Activated CD4-positive, alpha-beta T cell treated with anti-CD3 and anti-CD28 coated beads, Interleukin-2, amount 10 ng/mL, durations not matched to agents 7 days and 5 days (primary cell): Measurements from ENCODE around the gene IL20RB. TPM values are rescaled to one million over a fixed set of nuclear protein-coding genes. Genes with fewer than 3 reads are reported as not detected.
A peak's percentile ranks its signal among the peaks of the same experiment; 100 is the strongest.

Source experiments
- CTCF ChIA-PET: fragments of 350-600 bp; sonication (Branson Sonifier 250); formaldehyde crosslinking; loops from one replicate; lab custom pipeline; 2021; ENCODE audit warnings: antibody characterized with exemption; lab: Charles Lee
- POLR2A ChIA-PET: fragments of 350-600 bp; sonication (Branson Sonifier 250); formaldehyde crosslinking; loops from one replicate; lab custom pipeline; 2021; ENCODE audit warnings: antibody characterized with exemption; lab: Charles Lee
- DNase-seq: peaks from one replicate; pipeline ENCODE4 v3.0.0-alpha.2; 2020
- H3K27ac Mint-ChIP-seq: one replicate; pipeline ENCODE4 v1.8.0; 2021; ENCODE audit warnings: mild to moderate bottlenecking, moderate library complexity, mixed read lengths
- H3K27me3 Mint-ChIP-seq: one replicate; pipeline ENCODE4 v1.8.0; 2021; ENCODE audit warnings: mixed read lengths
- H3K36me3 Mint-ChIP-seq: one replicate; pipeline ENCODE4 v1.8.0; 2021; ENCODE audit warnings: low read depth, mixed read lengths
- H3K4me1 Mint-ChIP-seq: one replicate; pipeline ENCODE4 v1.8.0; 2021; ENCODE audit warnings: mixed read lengths
- H3K4me3 Mint-ChIP-seq: one replicate; pipeline ENCODE4 v1.8.0; 2021; ENCODE audit warnings: mild to moderate bottlenecking, moderate library complexity, mixed read lengths
- H3K9me3 Mint-ChIP-seq: one replicate; pipeline ENCODE4 v1.8.0; 2021; ENCODE audit warnings: mixed read lengths
- total RNA-seq, 2 experiments: library from RNA; stranded (reverse); gene quantifications; one replicate each; pipeline ENCODE4 v1.2.3, GENCODE V29; 2021

The IL20RB gene
- total RNA-seq, 2 experiments from 2014 or later, result 1.2 to 1.6 TPM

DNA sequence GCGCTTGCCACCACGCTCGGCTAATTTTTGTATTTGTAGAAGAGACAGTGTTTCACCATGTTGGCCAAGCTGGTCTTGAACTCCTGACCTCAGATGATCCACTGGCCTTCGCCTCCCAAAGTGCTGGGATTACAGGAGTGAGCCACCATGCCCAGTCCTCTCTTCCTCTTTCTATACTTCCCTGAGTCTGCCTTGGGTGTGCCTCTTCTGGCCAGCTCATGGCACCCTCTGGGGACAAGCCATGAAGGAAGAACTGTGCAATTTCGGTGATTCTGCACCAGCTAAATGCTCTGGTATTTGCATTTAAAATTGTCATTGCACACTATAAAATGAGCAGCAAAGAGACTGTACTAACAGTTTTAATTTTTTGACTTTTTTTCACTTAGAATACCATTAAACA is 66.6 kb downstream of the IL20RB start:
- no peak overlapping the region for H3K4me3 Mint-ChIP-seq
- H3K9me3 Mint-ChIP-seq, result no peaks in the 10 kb centered on the region
- DNase-seq, result no peak
- ChIA-PET POLR2A (no interaction called here), CTCF (interaction anchor here (0.6 to 1.1 kb wide), 4 partner anchors 9 to 179 kb away, joined by 3 read pairs; no protein-coding TSS in a partner anchor)
- no peak overlapping the region for H3K27ac Mint-ChIP-seq
- H3K27me3 Mint-ChIP-seq, result no peaks in the 10 kb centered on the region
- no peaks in the 10 kb centered on the region for H3K4me1 Mint-ChIP-seq
- H3K36me3 Mint-ChIP-seq, result no peaks in the 10 kb centered on the region

DNA sequence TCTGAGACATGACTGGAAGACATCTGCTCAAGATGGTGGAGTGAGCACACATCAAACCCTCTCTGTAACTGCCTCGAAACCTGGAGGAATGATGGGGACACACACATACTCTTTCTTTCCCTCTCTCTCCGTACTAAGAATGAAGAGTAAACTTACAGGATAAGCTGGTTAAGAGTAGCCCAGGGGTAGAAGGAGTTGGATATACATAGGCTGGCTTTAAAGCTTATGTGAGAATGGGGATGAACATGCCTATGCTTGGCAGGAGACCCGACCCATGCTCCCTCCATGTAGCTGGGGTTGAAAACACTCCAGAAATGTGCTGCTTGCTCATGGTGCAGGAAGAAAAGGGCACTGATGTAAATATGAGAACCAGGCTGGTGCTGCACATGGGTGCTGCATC is 68.9 kb downstream of the IL20RB start:
- no peak overlapping the region for H3K4me3 Mint-ChIP-seq
- H3K9me3 Mint-ChIP-seq, result no peaks in the 10 kb centered on the region
- no peaks in the 10 kb centered on the region for H3K4me1 Mint-ChIP-seq
- no peak for DNase-seq
- no peaks in the 10 kb centered on the region for H3K36me3 Mint-ChIP-seq
- ChIA-PET POLR2A (no interaction called here), CTCF (no interaction called here)
- no peak overlapping the region for H3K27ac Mint-ChIP-seq
- peaks cover 8% of the 10 kb centered on the region for H3K27me3 Mint-ChIP-seq

GRCh38 chr3:137032465-137033120 is 74.8 kb downstream of the IL20RB start:
- ChIA-PET CTCF (interaction anchor here (0.6 to 2.2 kb wide), 9 partner anchors 8 to 1324 kb away, joined by 3 to 8 read pairs (median 3); partner anchors contain the start of gene STAG1), POLR2A (no interaction called here)
- H3K4me3 Mint-ChIP-seq, result peak overlapping the region; percentile 52
- H3K4me1 Mint-ChIP-seq, result peaks cover 7% of the 10 kb centered on the region
- DNase-seq, result peak; percentile 84
- H3K36me3 Mint-ChIP-seq, result no peaks in the 10 kb centered on the region
- H3K27me3 Mint-ChIP-seq, result peaks cover 21% of the 10 kb centered on the region
- no peaks in the 10 kb centered on the region for H3K9me3 Mint-ChIP-seq
- H3K27ac Mint-ChIP-seq, result no peak overlapping the region

- DNase-seq, result no peak
- no peaks in the 10 kb centered on the region for H3K36me3 Mint-ChIP-seq
- CTCF ChIA-PET, result interaction anchor here (1.4 kb wide), 1 partner anchor 11 kb away, joined by 3 read pairs; no protein-coding TSS in a partner anchor
- POLR2A ChIA-PET, result no interaction called here
- H3K4me1 Mint-ChIP-seq, result peaks cover 7% of the 10 kb centered on the region
- peaks cover 19% of the 10 kb centered on the region for H3K27me3 Mint-ChIP-seq
- no peak overlapping the region for H3K27ac Mint-ChIP-seq
- no peaks in the 10 kb centered on the region for H3K9me3 Mint-ChIP-seq
- no peak overlapping the region for H3K4me3 Mint-ChIP-seq
Observed at GRCh38 chr3:137035631-137036030, 77.8 kb downstream of the IL20RB start.

DNA sequence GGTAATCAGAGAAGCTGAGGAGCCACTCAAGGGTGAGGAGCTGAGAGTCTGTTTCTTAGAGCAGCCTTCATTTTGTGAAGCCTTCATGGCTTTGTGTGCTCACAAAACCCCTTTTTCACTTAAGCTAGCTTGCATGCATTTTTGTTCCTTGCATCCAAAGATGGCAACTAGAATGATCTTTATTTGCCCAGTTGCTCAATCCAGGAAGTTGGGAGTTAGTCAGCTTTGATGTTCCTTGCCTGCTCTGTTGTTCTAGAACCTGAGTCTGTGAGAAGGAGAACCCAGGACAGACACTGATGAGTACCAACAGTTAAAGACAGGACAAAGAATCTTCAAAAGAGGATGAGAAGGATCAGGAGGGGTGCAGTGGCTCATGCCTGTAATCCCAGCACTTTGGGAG is 81.8 kb downstream of the IL20RB start:
- ChIA-PET POLR2A (no interaction called here), CTCF (interaction anchor here (1.0 to 1.1 kb wide), 2 partner anchors 58 to 287 kb away, joined by 3 read pairs; partner anchors contain the start of gene STAG1)
- H3K9me3 Mint-ChIP-seq, result no peaks in the 10 kb centered on the region

GRCh38 chr3:137041251-137041650 is 83.5 kb downstream of the IL20RB start:
- no peak overlapping the region for H3K27ac Mint-ChIP-seq
- POLR2A ChIA-PET, result no interaction called here
- H3K4me3 Mint-ChIP-seq, result no peak overlapping the region
- DNase-seq, result no peak
- CTCF ChIA-PET, result no interaction called here
- H3K4me1 Mint-ChIP-seq, result no peaks in the 10 kb centered on the region
- no peaks in the 10 kb centered on the region for H3K36me3 Mint-ChIP-seq
- no peaks in the 10 kb centered on the region for H3K27me3 Mint-ChIP-seq
- no peaks in the 10 kb centered on the region for H3K9me3 Mint-ChIP-seq

More for the DNA sequence above, 81.8 kb downstream of the IL20RB start:
- Mint-ChIP-seq H3K27me3 (no peaks in the 10 kb centered on the region), H3K36me3 (no peaks in the 10 kb centered on the region), H3K27ac (no peak overlapping the region), H3K4me1 (no peaks in the 10 kb centered on the region), H3K4me3 (no peak overlapping the region)
- DNase-seq, result no peak

DNA sequence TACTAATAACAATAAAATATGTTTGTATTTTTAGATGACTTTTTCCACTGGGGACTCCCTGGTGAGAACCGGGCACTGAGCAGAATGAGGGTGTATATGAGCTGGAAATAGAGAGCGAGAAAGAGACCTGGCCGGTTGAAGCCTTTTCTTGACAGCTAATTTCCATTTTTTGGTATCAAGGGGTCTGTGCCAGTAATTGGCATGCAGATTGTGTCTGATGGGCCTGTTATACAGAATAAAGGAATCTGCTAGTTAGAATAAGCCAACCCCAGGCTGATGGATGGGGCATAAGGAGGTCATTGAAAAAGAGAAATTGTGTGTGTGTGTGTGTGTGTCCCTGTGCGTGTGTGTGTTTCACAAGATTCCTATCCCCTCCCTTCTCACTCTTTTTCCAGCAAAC is 83.9 kb downstream of the IL20RB start:
- Mint-ChIP-seq H3K9me3 (no peaks in the 10 kb centered on the region), H3K27ac (no peak overlapping the region), H3K36me3 (no peaks in the 10 kb centered on the region), H3K4me1 (no peaks in the 10 kb centered on the region), H3K27me3 (no peaks in the 10 kb centered on the region), H3K4me3 (no peak overlapping the region)
- no peak for DNase-seq
- POLR2A ChIA-PET, result no interaction called here
- CTCF ChIA-PET, result no interaction called here

DNA sequence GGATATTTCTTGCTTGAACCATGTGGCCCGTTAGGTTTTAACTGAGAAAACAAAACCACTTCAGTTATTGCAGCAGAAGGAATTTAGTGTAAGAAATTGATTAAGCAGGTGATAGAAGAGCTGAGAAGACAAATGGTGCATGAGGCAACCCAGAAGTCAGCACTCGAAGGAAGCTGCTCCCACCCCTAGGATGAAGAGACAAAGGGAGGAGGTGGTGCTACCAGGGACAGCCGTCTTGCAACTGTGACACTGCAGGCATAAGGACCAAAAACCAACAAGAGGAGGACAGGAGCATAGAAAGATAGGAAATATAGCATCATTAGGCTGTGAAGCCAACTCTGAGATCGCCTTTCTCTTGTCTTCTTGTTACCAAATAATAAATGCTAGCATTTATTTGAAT is 89.0 kb downstream of the IL20RB start:
- no peaks in the 10 kb centered on the region for H3K27me3 Mint-ChIP-seq
- no peaks in the 10 kb centered on the region for H3K9me3 Mint-ChIP-seq
- no peaks in the 10 kb centered on the region for H3K36me3 Mint-ChIP-seq
- CTCF ChIA-PET, result no interaction called here
- no peaks in the 10 kb centered on the region for H3K4me1 Mint-ChIP-seq
- H3K27ac Mint-ChIP-seq, result no peak overlapping the region
- POLR2A ChIA-PET, result no interaction called here
- no peak overlapping the region for H3K4me3 Mint-ChIP-seq
- no peak for DNase-seq

- Mint-ChIP-seq H3K4me1 (no peaks in the 10 kb centered on the region), H3K4me3 (no peak overlapping the region), H3K27me3 (no peaks in the 10 kb centered on the region), H3K9me3 (no peaks in the 10 kb centered on the region), H3K27ac (no peak overlapping the region), H3K36me3 (no peaks in the 10 kb centered on the region)
- no peak for DNase-seq
- CTCF ChIA-PET, result no interaction called here
- POLR2A ChIA-PET, result no interaction called here
Observed at GRCh38 chr3:137047240-137047639, 89.5 kb downstream of the IL20RB start.

- no peaks in the 10 kb centered on the region for H3K36me3 Mint-ChIP-seq
- DNase-seq, result no peak
- H3K27ac Mint-ChIP-seq, result no peak overlapping the region
- H3K4me1 Mint-ChIP-seq, result no peaks in the 10 kb centered on the region
- no peak overlapping the region for H3K4me3 Mint-ChIP-seq
- no peaks in the 10 kb centered on the region for H3K9me3 Mint-ChIP-seq
- ChIA-PET CTCF (no interaction called here), POLR2A (no interaction called here)
- no peaks in the 10 kb centered on the region for H3K27me3 Mint-ChIP-seq
Observed at GRCh38 chr3:137050281-137050680, 92.5 kb downstream of the IL20RB start.

- POLR2A ChIA-PET, result no interaction called here
- CTCF ChIA-PET, result interaction anchor here (0.8 kb wide), 1 partner anchor 259 kb away, joined by 6 read pairs; no protein-coding TSS in a partner anchor
Observed at GRCh38 chr3:137052298-137052697, 94.5 kb downstream of the IL20RB start.

More at GRCh38 chr3:137052298-137052697, 94.5 kb downstream of the IL20RB start:
- Mint-ChIP-seq H3K27ac (no peak overlapping the region), H3K27me3 (no peaks in the 10 kb centered on the region), H3K36me3 (no peaks in the 10 kb centered on the region), H3K4me1 (no peaks in the 10 kb centered on the region), H3K4me3 (no peak overlapping the region), H3K9me3 (no peaks in the 10 kb centered on the region)
- DNase-seq, result no peak
